HG02973 (cell line): ENCODE data around the gene ABHD12.
"Not testable (repeated sequence)": the region's sequence is repeated elsewhere in the genome, so short reads cannot be mapped to it uniquely, and the experiment has no call there.

ENCODE experiments used
- ATAC-seq: cut with Tn5 transposase; IDR thresholded peaks from one replicate; pipeline ENCODE4 v1.9.1; 2021; ENCODE audit warnings: moderate library complexity; ENCODE audit not compliant: unreplicated experiment

The ABHD12 gene

DNA sequence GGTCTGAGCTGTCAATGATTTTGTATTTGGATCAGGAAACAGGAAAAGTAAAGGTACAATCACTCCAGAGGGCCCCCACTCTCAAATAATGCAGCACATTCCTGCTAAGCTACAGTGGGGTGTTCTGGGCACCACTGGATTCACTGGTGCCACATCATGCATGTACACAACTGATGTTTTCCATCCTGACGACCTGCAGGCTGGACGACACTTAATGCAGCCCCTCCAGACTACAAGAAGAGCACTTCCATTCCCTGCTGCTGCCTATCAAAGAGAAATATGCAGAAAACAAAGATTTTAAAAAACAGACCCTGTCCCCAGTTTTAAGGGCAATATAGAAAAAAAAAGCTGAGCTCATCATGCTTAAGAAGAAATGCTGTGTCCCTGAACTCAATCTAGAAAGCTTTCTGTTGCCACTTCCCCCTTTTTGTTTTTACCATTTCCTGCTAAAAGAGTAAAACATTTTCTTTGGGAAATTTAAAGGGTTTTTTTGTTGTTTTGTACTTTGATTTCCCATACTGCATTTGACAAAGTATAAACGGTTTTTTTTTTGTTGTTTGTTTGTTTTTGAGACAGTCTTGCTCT, 35.5 kb downstream of the ABHD12 start:
- no peak for ATAC-seq

DNA sequence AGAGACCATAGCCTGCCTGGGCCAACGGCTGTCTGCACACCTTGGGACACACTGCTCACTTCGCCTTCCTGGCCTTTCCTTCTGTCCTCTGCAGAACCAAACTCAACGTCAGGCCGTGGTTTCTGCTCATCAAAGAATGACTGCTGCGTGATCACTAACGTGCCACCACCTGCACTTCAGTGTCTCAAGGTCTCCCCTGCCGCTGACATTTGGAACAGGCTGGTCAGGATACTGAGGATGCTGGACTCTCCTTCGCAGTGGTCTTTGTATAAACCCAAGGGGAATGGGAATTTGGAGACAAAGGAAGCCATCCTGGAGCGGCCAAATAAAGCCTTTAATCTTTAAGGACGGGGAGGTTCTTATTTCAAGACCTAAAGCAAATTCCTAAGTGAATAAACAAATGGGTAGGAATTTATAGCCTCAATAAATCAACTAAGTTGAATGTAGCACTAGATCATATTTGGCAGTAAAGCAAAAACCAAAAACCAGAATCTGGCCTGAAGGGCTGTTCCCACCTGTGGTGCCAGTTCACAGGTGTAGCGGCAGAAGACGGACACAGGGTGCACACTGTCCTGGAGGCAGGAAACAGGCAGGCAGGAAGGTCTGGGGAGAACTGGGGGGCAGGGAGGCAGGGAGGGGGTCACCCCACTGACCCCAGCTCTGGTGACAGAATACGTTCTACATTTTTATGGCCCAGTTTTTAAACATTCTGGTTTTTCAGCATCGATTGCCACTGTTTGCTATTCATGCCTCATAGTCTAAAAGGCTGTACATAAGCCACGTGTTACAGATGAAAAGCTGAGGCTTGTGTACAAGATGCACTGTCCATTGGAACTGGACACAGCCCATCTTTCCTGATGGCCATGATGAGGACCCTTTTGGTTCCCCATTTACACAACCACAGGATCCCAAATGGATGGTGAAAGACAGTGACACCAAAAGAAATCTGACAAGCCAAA, 36.6 kb downstream of the ABHD12 start:
- ATAC-seq = no peak

DNA sequence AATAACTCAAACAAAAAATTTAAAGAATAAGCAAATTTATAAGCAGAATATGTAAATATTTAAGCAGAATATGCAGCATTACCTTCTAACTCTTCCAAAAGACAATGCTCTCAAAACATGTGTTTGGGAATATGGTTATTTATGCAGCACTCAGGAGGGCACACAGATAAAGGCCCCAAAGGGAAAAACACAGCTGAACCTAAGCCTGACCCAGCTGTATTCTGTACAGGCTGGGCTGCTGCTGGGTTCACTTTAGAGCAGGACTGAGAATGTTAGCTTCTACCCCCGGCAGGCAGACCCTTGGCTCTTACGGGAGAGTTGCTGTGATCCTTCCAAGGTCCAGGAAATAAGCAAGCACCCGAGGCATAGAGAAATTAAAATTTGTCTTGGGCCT, 37.3 kb downstream of the ABHD12 start:
- ATAC-seq = no peak

DNA sequence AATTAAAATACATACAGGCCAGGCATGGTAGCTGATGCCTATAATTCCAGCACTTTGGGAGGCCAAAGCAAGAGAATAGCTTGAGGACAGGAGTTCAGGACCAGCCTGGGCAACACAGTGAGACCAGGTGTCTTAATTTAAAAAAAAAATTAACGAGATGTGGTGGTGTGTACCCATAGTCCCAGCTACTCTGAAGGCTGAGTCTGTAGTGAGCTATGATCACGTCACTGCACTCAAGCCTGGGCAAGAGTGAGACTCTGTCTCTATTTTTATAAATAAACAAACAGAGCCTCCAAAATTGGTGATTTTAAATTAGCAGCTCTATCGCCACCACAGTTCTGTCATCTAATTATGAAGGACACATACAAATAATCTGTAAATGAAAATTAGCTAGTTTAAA, 37.9 kb downstream of the ABHD12 start:
- no peak for ATAC-seq

DNA sequence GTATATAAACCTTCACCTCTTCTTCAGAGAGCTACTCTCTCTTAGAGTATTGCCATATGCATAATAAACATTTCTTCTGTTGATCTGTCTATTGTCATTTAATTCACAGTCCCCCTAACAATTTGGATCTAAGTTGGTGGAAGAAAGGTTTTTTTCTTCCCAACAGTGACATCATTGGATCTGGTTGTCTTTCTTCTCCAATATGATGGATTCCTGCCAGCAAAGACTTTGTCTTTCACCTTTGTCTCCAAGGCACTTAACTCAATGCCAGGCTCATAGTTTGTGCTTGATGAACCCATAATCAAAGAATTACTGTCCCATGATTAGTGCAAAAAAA, 39.6 kb downstream of the ABHD12 start:
- ATAC-seq = no peak

DNA sequence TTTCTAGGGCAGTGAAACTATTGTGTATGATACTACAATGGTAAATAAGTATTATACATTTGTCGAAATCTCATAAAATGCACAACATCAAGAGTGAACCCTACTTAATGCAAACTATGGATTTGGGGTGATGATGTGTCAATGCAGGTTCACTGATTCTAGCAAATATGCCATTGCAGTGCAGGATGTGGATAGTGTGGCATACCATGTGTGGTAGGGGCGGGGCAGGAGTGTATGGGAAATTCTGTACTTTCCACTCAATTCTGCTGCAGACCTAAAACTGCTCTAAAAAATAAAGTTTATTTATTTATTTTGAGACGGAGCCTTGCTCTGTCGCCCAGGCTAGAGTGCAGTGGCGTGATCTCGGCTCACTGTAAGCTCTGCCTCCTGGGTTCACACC, 44.3 kb downstream of the ABHD12 start:
- no peak for ATAC-seq

DNA sequence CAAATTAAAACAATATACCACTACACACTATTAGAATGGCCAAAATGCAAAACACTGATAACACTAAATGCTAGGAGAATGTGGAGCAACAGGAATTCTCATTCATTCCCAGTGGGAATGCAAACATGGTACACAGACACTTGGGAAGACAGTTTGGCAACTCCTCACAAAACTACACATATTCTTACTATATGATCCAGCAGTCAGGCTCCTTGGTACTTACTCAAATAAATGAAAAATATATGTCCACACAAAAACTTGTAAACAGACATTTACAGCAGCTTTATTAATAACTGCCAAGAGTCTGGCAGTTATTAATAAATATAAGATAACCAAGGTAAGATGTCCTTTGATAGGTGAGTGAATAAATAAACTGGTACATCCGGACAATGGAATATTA, 44.9 kb downstream of the ABHD12 start:
- no peak for ATAC-seq

DNA sequence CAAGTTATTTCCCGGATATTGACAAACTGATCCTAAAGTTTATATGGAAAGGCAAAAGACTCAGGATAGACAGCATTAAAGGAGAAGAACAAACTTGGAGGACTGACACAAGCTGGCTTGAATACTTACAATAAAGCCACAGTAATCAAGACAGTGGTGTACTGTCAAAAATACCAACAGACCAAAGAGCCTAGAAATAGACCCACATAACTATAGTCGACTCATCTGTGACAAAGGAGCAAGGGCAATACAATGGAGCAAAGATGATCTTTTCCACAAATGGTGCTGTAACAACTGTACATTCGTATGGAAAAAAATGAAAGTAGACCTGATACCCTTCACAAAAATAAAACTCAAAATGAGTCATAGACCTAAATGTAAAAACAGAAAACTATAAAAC, 46.0 kb downstream of the ABHD12 start:
- ATAC-seq = no peak

DNA sequence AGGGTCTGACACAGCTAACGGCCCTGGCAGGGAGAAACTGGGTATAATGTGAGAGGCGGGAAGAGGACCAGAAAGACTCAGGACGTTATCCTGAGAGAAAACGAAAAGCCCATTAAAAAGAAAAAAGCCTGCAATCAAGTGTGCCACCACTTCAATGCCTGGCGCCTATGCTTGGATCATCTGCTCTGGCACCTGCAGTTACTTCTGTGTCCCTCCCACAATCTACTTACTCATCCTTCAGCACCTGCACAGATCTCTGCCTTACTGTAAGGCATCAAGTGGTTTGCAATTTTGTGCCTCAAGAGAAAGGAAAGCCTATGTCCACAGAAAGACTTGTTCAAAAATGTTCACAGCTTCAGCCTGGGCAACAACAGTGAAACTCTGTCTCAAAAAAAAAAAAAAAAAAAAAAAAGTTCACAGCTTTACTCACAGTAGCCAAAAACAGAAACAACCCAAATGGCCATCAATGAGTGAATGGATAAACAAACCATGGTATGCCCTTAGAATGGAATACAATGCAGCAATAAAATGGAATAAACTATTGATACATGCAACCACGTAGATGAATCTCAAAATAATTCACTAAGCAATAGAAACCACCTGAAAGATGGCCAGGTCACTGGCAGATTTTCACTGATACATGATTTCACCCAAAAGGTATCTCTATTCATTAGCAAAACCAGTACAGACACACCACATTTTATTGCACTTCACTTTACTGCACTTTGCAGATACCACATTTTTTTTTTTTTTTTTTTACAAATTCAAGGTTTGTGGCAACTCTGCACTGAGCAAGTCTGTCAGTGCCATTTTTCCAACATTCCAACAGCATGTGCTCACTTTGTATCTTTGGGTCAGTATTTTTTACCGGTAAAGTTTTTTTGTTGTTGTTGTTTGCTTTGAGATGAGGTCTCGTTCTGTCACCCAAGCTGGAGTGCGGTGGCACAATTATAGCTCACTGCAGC, 48.6 kb downstream of the ABHD12 start:
- ATAC-seq = no peak

DNA sequence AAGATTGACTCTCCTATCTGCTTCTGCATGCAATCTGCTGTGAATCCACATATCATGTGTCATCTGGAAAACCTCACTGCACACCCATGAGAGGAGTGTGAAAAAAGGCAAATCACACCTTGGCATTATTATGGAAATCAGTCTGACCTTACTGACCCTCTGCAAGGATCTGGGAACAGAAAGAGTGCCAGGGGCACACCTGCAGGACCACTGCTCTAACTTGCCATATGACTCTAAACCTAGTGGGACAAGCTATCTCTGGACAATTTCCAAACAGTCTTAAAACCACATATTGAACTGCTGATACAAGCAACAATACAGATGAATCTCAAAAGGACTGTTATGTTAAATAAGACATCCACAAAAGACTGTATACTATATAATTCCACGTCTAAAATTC, 50.3 kb downstream of the ABHD12 start:
- no peak for ATAC-seq

DNA sequence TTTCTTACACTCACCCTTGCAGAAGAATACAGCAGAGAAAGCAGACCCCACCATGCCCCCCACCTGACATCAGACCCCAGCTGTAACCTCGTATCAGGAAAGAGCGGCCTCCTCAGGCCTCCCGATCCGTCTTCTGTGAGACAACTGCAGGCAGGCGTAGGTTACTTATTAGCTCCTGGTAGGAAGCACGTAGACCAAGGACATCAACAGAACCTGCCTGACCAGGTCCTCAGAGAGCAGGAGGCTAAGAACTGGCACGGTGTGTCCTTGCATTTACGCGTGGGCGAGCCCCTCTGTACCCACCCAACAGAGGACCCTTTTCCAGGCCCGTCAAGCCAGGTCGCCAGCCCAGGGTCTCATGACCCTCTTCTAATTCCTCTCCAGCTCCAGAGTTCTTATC, 51.0 kb downstream of the ABHD12 start:
- ATAC-seq = no peak

DNA sequence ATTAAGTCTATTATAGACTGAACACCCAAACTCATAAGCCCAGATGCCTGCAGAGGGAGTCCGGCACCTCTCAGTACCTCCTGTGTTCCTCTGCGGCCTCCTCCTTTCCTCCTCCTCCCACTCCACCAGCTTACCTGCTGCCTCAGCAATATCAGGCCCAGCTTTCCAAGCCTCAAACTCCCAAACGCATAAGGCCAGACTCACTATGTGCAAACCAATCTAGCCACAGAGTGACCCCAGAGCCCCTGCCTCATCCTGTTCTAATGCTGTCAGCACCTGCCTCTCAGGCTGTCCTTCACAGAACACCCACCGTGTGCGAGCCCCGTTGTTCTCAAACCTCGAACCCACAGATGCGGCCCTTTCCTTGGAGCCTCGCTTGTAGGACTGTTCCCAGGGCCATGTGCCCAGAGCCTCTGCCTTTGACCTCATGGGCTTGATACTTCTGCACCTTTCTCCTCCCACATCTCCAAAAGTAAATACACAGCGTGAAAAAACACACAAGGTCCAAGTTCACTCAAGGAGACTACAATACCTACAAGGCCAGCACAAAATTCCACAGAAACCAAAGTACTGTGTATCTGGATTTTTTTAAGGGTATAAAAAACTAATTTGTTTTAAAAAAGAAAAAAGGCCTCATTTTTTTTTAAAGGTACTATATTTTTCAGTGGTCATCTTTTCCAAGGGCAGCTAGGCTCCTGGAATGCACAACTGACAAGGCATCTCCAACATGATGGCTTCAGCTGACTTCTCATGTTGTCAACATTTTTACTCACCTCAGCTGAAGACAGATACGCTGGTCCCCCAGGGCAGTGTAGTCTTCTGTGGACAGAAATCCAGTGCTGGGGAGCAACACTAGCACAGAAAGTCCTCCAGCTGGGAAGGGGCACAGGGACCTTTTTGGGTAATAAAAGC, 52.3 kb downstream of the ABHD12 start:
- ATAC-seq = no peak

DNA sequence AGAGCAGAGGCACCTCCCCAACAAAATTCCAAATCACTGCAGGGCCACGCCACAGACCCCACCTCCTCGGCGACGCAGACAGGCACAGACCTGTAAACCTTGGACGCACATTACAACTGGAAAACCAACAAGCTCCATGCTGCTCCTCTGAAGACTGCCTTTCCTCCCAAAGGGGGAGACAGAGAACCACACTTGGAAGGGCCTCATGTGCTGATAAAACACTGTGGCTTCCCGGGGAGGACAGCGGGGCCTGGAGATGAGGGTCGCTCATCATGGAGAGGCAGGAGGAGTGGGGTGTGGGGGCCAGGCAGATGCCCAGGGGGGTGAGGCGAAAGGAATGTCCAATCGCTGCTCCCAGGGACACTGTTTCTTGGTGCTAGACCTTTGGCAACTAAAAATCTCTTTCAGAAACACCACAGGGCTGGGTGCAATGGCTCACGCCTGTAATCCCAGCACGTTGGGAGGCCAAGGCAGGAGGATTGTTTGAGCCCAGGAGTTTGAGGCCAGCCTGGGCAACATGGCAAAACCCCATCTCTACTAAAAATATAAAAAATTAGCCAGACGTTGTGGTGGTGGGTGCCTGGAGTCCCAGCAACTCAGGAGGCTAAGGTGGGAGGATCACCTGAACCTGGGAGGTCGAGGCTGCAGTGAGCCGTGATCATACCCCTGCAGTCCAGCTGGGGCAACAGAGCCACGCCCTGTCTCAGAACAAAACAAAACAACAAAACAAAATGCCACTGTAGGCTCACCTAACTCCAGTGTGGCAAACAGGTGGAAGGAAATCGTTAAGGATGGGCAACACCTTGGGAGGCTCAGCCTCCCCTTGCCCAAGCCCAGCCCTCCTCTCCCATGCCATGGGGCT, 53.8 kb downstream of the ABHD12 start:
- ATAC-seq = no peak

DNA sequence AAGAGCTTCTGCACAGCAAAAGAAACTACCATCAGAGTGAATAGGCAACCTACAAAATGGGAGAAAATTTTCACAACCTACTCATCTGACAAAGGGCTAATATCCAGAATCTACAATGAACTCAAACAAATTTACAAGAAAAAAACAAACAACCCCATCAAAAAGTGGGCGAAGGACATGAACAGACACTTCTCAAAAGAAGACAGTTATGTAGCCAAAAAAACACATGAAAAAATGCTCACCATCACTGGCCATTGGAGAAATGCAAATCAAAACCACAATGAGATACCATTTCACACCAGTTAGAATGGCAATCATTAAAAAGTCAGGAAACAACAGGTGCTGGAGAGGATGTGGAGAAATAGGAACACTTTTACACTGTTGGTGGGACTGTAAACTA, 55.7 kb downstream of the ABHD12 start:
- ATAC-seq = not testable (repeated sequence)

DNA sequence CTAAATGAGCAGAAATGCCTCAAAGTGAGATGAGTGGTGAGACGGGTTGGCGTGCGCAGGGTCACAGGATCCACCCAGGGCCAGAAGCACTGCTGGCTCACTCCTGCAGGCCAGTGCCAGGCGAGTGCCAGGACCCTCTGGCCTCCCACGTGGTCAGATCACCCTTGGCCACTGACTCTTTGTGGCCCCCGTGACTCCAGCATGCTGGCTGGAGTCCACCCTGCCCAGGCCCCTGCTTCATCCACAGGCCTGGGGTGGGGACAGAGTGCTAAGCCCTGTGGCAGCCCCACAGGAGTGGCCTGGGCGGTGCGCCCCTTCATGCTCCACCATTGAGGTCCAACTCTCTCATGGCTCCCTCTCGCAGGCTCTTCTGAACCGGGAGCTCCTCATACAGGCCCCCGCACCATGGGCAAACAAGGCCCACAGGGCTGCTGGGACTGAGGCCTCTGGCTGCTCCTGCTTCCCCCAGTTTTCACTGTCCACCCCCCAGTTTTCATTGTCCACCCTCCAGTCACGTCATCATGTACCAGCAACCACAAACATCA, 61.6 kb downstream of the ABHD12 start:
- ATAC-seq = no peak

DNA sequence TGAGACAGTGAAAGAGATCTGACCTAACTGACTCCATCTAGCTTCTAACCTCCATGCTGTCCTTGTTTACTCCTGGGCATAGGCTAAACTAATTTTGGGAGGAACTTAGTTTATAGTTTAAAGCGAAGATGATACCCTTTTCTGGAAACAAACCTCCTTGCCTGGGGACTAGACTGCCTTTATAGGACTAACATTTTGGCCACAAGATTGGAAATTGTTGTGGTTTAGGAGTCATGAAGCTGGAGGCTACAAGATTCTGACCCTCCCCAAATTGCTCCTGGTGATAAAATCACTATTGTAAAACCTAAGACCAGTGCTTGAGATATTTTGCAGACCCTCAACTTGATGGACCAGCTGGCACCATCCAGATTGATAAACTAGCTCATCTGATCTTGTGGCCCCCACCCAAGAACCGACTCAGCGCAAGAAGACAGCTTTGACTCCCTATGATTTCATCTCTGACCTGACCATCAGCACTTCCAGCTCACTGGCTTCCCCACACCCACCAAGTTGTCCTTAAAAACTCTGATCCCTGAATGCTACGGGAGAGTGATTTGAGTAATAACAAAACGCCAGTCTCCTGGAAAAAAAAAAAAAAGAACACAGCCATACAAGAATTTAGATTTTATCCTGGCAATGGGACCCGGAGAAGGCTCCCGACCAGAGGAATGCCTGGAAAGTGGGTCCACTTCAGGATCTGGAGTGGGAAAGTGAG, 63.0 kb downstream of the ABHD12 start:
- ATAC-seq = no peak

DNA sequence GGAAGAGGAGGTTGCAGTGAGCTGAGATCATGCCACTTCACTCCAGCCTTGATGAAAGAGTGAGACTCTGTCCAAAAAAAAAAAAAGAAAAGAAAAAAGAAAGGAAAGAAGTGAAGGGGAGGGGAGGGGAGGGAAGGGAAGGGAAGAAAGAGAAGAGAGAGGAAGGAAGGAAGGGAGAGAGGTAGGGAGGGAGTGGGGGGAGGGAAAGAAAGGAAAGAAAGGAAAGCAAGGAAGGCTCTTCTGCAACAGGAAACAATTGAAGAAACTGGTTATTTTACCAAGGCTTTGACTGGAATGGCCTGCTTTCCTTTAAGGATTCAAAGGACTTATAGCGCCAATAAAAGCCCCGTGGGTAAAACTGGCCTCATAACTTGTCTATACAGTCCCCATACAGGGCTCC, 64.6 kb downstream of the ABHD12 start:
- ATAC-seq = no peak

DNA sequence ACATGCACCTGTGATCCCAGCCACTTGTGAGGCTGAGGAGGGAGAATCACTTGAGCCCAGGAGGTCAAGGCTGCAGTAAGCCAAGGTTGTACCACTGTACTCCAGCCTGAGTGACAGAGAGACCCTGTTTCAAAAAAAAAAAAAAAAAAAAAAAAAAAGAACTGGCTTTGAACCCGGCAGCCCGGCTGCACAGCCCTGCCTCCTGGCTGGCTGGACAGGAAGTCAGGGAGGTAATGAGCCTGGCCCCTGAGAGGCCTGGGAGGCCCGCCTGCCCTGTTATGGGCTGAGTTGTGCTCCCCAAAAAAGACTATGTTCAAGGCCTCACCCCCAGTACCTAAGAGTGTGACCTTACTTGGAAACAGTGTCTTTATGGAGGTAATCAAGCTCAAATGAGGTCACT, 65.6 kb downstream of the ABHD12 start:
- no peak for ATAC-seq

DNA sequence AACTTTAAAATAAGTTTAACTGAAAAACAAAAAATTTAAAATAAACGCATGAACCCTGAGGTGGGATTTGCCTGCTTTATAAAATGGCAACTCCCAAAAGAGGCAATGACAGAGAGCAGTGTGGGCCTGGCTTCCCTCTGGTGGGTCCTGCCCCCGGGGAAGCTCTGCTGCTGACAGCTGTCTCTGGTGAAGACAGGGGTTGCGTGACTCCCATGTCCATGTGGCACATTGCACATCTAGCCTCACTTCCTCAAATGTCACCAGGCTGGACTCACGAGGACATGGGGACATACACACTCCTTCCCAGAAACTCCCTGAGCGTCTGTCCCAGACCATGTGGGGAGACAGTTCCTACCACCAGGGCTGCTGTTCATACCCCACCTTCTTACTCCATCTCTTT, 66.2 kb downstream of the ABHD12 start:
- no peak for ATAC-seq
